NCI-H2171 treated with DMSO at 0.1 percent for 48 hours (cell line): ENCODE results near the gene MRO.
"Not testable (repeated sequence)": the region's sequence is repeated elsewhere in the genome, so short reads cannot be mapped to it uniquely, and the experiment has no call there.

Source experiments
- DNase-seq: peaks from one replicate; lab custom pipeline; 2025; lab: John Stamatoyannopoulos, UW

MRO gene

DNA sequence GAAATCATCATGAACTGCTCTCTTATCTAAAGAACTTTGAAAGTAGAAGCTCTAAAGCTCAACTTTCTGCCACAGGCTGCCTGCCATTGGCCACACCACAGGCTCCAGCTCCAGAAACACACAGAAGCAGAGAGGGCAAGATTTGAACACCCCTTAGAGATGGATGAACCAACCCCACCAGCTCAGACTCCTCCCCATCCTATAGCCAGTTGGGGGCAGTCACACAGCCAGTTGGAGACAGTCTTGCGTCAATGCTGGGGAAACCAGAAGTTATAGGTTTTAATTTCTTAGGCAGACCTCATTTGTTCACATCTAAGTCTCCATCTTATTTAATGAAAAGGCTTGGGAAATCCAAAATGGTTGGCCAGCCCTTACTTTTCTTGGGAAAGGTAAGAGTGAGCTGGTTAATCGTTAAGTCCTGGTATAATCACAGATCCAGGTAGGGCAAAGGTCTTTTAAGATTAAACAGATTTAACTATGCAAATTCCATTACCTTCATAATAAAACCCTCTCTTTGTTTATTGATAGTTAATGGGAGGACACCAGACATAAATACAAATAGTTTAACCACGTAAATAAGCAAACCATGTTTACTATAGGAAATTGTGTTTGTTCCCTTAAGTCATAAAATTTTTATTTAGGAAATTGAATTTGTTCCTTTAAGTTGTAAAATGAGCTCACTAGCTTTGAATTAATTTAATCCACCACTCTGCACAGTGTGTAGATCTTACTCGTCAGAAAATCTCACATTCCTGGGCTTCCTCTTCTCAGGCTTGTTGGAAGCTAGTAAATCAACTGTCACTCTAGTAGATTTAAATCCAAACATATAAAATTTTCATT lies 28.0 kb downstream of the MRO start:
- no peak for DNase-seq

DNA sequence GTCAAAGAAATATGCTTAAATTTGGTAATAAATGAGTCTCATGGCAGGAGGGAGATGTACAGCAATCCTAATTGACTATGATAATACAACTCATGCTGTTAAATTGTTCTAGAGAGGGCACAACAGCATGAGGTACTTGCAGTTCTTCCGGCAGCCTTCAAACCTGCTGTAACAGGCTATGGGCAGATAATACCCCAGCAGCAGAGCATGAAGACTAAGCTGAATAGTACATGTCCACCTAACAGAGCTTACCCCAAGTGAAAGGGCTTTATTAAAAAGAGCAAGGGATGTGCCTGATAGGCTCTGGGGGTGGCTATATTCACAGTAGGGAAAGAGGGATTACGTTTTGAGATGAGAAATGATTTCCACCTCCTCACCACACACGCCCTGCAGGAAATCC lies 28.9 kb downstream of the MRO start:
- DNase-seq, result no peak

DNA sequence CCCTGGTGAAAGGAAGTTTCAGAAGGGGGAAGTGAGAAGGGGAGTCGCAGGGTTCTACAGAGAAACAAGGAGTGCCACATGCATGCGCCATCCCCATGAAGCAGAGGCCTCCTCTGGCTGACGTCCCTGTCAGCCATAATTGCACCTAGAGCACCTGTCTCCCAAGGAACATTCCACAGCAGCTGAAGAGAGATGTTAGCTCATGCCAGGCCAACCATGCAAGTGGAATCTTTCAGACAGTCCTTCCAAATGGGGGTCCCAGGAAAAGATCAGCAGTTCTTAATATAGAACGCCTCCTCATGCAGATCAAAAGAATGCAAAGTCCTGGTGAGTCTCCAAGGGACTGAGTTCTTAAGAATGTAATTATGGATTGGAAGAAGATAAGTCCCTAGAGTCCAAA lies 29.6 kb downstream of the MRO start:
- DNase-seq, result no peak

DNA sequence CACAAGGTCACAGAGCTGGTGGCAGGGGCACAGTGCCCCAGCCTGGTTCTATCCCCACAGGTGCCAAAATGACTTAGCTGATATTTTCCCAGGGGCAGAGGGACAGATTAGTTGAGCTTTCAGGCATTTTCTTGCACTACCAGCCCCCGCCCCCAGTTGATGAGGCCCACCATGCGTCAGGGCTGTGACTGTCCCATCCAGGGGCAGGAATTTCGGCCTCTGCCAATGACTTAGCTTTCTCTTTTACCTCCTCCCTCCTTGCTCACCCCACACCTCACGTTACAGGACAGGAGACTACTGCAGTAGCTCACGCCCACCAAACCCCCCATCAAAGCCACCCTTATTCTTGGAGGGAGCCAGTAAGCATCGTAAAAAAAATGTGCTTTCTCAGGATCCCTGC lies 31.5 kb downstream of the MRO start:
- no peak for DNase-seq

DNA sequence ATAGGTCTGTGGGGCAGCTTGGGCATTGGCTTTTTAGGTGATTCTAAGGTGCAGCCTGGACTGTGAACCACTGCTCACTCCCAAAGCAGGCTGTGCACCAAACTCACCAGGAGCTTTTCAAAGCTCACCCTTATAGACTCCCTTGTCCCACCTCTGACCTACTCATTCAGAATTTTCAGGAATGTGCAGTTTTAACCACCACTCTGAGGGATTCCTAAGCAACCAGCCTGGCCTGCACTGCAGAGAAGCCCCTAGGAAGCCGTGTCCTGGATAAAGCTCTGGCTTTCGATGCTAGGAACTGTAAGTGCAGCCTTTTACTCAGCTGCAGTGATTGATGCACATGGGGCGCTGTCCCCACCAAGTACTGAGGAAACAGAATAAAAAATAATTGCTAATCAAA lies 33.0 kb downstream of the MRO start:
- DNase-seq, result no peak

DNA sequence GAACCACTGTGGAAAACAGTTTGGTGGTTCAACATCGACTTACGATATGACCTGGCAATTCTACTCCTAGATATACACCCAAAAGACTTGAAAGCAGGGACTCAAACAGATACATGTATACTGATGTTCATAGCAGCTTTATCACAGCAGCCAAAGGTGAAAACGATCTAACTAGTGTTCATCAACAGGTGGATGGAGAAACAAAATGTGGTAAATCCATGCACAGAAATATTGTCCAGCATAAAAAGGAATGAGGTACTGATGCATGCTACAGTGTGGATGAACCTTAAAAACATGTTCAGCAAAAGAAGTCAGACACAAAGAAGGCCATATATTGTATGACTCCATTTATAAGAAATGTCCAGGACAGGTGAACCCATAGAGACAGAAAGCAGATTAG lies 36.3 kb downstream of the MRO start:
- no peak for DNase-seq

DNA sequence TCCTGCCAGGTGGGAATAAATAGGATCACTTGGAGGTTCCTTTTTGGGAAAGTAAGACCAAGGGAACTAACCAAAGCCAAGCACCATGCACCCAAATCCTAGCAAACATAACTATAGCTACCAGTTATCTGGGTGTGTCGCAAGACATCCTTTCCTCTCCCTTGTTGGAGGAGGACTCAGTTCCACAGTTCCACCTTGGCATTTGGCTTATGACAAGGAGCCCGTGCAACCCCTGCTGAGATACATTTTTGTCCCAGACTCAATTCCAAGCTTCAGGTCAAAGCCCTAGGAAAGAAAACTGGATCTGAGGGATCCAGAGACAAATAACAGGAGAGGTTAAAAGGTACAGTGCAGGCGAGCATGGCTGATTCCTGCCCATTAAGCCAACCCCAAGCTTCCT lies 40.8 kb downstream of the MRO start:
- DNase-seq, result not testable (repeated sequence)

DNA sequence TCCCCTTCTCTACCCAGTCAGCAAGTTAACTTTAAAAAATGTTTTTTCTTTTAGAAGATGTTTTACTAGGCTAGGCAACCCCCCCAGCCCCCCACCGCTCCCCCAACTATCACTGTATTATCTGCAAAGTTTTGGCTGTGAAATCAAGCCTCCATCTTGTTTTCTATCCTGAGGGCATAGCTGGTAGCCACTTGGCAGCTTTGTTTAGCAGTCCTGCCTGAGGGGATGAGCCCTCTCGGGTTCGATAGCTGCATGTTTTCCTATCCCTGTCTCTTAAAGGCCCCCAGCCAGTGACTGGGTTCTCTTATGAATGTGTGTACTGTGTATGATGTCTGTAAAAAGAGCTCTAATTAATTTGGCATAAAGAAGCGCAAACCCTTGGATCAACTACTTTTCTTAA lies 43.4 kb downstream of the MRO start:
- DNase-seq, result no peak

DNA sequence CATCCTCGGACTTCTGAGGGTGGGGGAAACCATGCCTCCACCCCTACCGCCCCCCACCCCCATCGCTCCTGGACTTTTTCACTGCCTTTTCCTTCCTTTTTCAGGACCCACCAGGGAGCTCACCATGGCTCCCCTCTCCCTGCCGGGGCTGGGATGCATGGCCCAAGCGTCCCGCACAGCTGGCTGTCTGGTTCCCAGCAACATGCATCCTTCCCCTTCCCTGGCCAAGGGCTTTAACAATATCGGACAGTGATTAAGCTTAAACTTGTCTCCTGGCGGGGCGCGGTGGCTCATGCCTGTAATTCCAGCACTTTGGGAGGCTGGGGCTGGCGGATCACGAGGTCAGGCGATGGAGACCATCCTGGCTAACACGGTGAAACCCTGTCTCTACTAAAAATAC lies 44.1 kb downstream of the MRO start:
- no peak for DNase-seq

DNA sequence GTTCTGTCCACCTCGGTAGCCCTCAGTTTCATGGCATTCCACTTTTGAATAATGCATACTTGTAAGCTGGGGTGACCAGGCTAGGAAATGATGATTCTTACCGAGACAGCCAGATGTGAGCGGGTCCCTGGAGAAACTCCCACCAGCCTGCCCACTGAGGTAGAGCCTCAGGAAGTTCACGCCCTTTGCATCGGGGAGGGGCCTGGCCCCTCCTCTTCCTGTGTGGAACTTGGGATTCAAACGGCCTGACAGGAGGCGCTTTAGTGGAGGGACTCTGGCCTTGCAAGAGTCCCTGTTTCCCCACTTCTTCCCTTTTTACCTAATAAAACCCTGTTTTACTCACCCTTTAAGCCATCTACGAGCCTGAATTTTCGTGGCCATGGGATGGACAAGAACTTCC lies 44.6 kb downstream of the MRO start:
- DNase-seq, result no peak

DNA sequence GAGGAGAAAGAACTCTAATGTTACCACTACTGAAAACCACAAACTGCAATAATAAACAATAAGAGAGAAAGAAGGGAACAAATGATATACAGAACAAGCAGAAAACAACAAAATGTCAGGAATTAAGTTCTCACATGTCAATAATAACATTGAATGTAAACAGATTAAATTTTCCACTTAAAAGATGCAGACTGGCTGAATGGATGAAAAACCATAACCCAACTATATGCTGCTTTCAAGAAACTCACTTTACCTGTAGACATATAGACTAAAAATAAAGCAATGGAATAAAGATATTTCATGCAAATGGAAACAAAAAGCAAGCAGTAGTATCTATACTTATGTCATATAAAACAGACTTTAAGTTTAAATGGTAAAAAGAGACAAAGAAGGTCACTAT lies 50.4 kb downstream of the MRO start:
- DNase-seq, result no peak

DNA sequence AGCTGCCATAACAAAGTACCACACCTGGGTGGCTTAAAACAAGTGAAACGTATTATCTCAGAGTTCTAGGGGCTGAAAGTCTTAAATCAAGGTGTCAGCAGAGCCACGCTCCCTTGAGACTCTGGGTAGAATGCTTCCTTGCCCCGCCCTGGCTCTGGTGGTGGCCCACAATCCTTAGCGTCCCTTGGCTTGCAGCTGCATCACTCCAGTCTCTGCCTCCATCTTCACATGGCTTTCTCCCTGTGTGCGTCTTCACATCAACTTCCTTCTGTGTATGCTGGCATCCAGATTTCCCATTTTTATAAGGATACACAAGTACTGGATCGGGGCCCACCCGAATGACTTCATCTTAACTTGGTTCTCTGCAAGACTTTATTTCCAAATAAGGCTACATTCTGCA lies 62.5 kb downstream of the MRO start:
- DNase-seq, result no peak

DNA sequence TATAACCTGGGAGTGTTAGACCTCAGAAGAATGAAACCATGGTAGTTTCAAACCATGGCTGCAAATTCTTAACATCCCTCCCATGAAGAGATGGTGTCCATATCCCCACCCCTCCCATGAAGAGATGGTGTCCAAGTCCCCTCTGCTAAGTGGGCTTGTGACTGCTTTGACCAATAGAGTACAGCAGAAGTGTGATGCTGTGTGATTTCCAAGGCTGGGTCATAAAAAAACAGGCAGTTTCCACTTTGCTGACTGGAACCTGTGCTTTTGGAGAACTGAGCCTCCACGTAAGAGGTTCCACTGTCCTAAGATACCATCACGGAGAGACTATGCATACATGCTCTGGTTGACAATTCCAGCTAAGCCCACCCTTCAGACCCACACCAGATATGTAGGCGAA lies 65.5 kb downstream of the MRO start:
- no peak for DNase-seq

DNA sequence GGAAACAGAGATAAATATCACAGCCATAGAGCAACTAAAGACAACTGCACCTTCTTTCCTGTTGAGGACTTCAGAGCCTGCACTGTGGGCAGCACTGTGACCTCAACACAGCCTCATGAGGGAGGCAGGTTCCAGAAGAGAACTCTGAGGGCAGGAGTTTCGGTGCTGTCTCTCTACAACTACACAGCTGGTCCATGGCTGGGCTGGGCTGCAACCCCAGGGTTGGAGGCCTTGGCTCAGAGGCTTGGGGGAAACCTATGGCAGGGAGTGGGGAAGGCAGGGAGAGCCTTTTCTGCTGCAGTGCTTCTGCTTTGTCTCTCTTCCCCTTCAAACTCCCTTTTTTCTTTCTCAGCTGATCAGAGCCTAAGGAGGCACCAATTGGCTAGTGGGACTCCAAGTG lies 66.5 kb downstream of the MRO start:
- no peak for DNase-seq

DNA sequence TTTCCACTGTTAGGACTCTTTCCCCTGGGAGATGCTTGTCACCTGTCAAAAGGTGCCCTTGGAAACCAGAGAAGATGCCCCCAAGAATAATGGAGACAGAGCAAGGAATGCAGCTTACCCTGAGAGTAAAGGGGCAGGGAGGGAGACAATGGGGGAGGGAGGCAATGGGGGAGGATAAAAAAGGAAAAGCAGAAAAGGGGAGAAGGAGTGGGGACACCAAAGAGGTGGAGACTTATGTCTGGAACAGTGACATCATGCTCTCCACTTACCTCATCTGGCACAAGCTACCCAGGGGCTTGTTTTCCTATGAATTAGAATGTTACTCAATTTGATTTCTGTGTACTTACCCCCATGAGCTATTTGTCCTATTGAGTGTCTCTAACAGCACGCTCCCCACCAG lies 67.9 kb downstream of the MRO start:
- DNase-seq, result no peak

DNA sequence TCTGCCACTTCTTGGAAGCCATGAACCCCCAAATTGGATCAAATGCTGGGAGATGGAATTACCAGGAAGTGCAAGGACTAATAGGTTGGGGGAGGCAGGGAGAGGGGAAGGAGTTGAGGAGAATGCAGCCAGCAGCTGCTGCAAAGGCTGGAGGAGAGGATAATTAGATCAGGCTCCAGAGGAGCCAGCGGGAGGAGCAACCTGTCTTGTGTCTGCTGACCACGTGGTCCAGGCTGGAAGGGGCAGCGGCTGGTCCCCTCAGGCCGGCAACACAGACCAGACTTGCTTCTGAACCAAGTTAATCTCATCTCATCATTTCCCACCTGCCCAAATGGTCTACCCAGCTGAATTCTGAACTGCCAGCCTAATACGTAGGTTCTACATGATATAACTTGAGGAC lies 68.3 kb downstream of the MRO start:
- peak; percentile 11 for DNase-seq

DNA sequence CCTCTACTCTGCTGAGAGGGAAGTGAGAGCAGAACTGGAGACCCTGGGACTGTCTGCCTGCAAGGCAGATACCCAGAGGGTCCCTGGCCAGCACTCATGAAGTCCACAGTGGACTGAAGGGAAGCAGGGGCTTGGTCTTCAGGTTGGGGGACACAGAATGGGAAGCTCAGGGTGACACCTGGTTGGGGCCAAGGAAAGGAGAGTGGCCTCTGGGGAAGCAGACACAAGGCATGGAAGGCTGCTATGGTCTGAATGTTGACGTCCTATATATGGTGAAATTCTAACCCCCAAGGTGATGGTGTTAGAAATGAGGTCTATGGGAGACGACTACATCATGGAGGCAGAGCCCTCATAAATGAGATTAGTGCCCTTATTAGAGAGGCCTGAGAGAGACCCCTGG lies 69.3 kb downstream of the MRO start:
- DNase-seq, result no peak

DNA sequence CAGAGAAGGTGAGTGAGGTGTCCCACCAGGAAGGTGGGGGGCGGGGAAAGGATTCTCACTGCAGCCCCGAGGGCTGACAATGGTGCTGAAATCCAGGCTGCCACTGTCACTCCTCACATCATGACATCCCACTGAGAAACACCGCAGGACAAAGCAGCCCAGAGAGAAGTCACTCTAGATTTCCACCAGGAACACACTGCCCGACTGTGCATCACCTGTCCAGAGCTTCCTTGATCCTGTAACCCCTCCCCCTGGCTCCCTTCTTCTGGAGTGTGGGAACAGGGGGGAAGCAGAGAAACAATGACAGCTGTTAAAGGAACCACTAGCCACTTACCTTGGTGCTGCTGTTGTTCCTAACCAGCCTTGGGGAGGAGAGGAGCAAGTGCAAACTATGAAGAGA lies 69.9 kb downstream of the MRO start:
- DNase-seq, result no peak

DNA sequence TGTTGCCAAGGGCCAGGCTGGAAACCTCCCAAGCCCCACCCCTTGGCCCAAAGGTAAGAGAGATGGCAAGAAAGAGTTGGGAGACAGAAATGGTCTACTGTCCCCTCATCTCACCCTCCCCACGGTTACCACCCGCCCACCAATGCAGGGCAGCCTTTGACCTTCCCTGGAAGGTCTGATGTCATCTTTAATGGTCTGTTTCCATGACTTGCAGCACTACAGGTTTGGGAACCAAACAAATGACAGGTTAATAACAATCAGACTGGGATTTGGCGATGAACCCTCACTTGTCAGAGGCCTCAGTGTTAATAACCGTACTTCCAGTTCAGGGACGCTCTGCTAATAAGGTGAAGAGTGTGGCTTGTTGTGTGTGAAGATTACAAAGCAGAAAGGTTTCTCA lies 70.4 kb downstream of the MRO start:
- DNase-seq, result no peak

DNA sequence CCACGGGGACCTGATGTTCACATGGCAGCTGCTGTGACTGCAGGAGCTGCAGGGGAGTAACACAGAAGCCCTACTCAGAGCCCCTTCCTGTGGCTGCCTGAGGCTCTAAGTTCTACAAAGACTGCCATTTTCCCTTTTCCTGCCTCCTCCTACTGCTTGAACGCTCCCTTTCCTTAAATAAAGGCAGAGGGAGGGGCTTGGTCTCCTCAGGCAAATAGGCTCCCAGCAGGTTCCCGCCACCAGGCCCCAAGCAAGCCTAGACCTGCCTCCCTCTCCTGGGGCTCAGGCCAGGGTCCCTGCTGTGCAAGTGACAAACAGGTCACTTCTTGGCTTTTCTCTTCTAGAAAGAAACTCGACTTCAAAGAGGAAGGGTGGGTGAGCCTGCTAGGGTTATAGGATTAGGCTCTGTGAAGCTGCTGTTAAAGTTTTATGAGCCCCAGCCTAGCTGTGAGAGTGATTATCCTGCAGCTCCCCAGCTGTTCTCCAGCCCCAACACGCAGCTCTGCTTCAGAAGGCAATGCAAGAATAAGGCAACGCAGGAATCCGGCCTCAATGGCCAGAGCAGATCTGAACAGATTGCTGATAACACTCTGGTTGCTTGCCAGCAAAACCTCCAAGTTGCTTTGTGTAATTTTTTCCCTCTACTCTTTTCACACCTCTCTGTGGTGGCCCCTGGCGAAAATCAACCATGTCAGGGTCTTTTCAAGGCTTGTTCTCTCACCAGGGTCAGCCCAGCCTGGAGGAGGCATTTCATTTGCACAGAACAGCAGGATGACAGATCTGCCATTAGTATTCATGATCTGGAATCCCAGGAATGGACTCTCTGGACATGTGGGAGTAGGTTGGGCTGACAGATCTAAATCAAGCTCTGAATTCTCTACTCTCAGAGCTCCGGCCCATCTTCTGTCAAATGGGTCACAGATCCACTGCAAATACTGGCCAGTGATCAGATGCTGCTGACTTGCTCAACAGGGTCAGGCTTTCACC lies 71.3 kb downstream of the MRO start:
- peak; percentile 15 for DNase-seq

DNA sequence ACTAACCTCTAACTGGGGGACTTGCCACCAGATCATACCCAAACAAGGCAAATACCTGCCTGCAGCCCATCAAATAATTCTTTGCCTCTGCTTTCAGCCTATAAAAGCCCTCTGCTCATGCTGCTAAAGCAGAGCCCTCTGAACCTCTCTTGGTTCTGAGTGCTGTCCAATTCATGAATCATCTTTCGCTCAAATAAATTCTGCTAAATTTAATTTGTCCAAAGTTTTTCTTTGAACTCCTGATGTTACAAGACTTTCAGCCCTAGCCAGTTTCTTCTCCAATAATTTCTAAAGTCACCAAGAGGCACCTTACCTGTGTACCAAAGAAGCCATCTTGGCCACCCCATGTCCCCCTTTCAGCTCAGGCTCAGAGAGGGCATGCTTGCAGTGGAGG lies 72.0 kb downstream of the MRO start:
- DNase-seq, result no peak

DNA sequence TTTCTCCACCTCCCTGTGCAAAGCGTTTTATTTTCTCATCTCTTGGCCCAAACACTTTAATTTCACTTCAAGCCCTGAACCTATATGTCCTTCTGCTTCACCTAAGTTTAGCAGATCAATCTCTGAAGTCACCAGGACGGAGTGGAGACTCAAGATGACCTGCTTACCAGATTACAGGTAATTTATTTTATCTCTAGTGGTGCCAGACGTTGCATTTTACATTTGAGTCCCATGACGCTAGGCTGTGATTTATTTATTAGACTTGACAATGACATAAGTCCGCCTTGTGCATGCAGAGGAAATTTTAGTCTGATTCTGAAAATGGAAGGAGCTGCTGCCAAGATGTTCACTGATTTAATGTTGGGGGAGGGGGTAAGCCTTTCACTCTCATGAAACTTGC lies 73.9 kb downstream of the MRO start:
- no peak for DNase-seq
